ENCODE results near the gene LGR6. TPM values are rescaled to one million over a fixed set of nuclear protein-coding genes. Genes with fewer than 3 reads are reported as not detected.

The LGR6 gene
- total RNA-seq, 1 experiment from 2014 or later, result 0.26 TPM

GRCh38 chr1:202343652-202344349 is 150.2 kb downstream of the LGR6 start:
- no peaks in the 10 kb centered on the region for H3K9me2 ChIP-seq (replicated peaks; ENCODE audit: low read length)
- H2AFZ ChIP-seq (ENCODE audit: low read length), result peak overlapping the region; percentile 89
- intact Hi-C loops (cut with micrococcal nuclease), result loop anchor here (5.0 to 10.0 kb wide), 2 partner anchors 118 to 261 kb away; no protein-coding TSS in a partner anchor
- no peak for ATAC-seq
- no peaks in the 10 kb centered on the region for H3K27me3 ChIP-seq (ENCODE audit: low read length)
- no peaks in the 10 kb centered on the region for H4K20me1 ChIP-seq (ENCODE audit: low read length)
- POLR2A ChIA-PET (ENCODE audit: unreplicated experiment), result no interaction called here
- no peak overlapping the region for H3K27ac ChIP-seq (ENCODE audit: low read length)
- TF ChIP-seq EZH2phosphoT487 (IDR thresholded peaks at IDR 0.05; ENCODE audit: borderline replicate concordance, low read length) (no peak), CTCF (conservative IDR thresholded peaks at IDR 0.05; ENCODE audit: low read depth, low read length) (peak; percentile 65), EZH2 (IDR thresholded peaks at IDR 0.05; ENCODE audit: low read length, unreplicated experiment) (no peak)
- H3K9me3 ChIP-seq (ENCODE audit: low read length), result no peaks in the 10 kb centered on the region
- H3K4me1 ChIP-seq (ENCODE audit: insufficient read depth, low read length), result peaks cover 16% of the 10 kb centered on the region; the same call in 1 of the 2 replicates
- no TSS peak for BruUV-seq (replicated peaks)
- DNase-seq, result peak; percentile 65
- H3F3A ChIP-seq (ENCODE audit: low read length, unreplicated experiment), result no peaks in the 10 kb centered on the region
- CTCF ChIA-PET, result interaction anchor here (0.5 kb wide), 1 partner anchor 376 kb away, joined by 3 read pairs; no protein-coding TSS in a partner anchor
- peak overlapping the region; percentile 76 for H3K4me2 ChIP-seq (ENCODE audit: low read length)
- H3K4me3 ChIP-seq (ENCODE audit: low read length), result peak overlapping the region; percentile 55
- no peak overlapping the region for H3K9ac ChIP-seq (ENCODE audit: low read length)
- H3K79me2 ChIP-seq (ENCODE audit: low read length), result peaks cover 30% of the 10 kb centered on the region
- H3K36me3 ChIP-seq (ENCODE audit: low read depth, low read length), result no peaks in the 10 kb centered on the region

GRCh38 chr1:202348005-202348508 is 154.5 kb downstream of the LGR6 start:
- Histone ChIP-seq H4K20me1 (ENCODE audit: low read length) (no peaks in the 10 kb centered on the region), H3F3A (ENCODE audit: low read length, unreplicated experiment) (no peaks in the 10 kb centered on the region), H3K4me1 (ENCODE audit: insufficient read depth, low read length) (peaks cover 13% of the 10 kb centered on the region; the same call in 1 of the 2 replicates), H2AFZ (ENCODE audit: low read length) (0 out of 2 replicates have a peak overlapping the region, but pooled peaks have one; percentile 44), H3K27me3 (ENCODE audit: low read length) (no peaks in the 10 kb centered on the region), H3K4me2 (ENCODE audit: low read length) (peak overlapping the region; percentile 67), H3K9ac (ENCODE audit: low read length) (no peak overlapping the region), H3K79me2 (ENCODE audit: low read length) (peaks cover 42% of the 10 kb centered on the region), H3K4me3 (ENCODE audit: low read length) (no peak overlapping the region; the same call in 1 of the 2 replicates), H3K9me2 (replicated peaks; ENCODE audit: low read length) (no peaks in the 10 kb centered on the region), H3K27ac (ENCODE audit: low read length) (no peak overlapping the region), H3K9me3 (ENCODE audit: low read length) (no peaks in the 10 kb centered on the region), H3K36me3 (ENCODE audit: low read depth, low read length) (no peaks in the 10 kb centered on the region)
- ChIA-PET CTCF (no interaction called here), POLR2A (ENCODE audit: unreplicated experiment) (interaction anchor here (0.5 kb wide), 1 partner anchor 274 kb away, joined by 3 read pairs; no protein-coding TSS in a partner anchor)
- DNase-seq (no peak), ATAC-seq (no peak)
- intact Hi-C loops (cut with micrococcal nuclease), result loop anchor here (2.0 to 10.0 kb wide), 2 partner anchors 257 to 373 kb away; no protein-coding TSS in a partner anchor
- BruUV-seq (replicated peaks), result no TSS peak
- TF ChIP-seq EZH2phosphoT487 (IDR thresholded peaks at IDR 0.05; ENCODE audit: borderline replicate concordance, low read length) (no peak), EZH2 (IDR thresholded peaks at IDR 0.05; ENCODE audit: low read length, unreplicated experiment) (no peak), CTCF (conservative IDR thresholded peaks at IDR 0.05; ENCODE audit: low read depth, low read length) (no peak)

All from PC-3 (cell line).